Lung (tissue), 12 donors: ENCODE results near the gene AGAP1. TPM values are rescaled to one million over a fixed set of nuclear protein-coding genes. Genes with fewer than 3 reads are reported as not detected.

Source experiments
- ATAC-seq: fragments of 200-7000 bp; cut with Tn5 transposase; one replicate; pipeline ENCODE4 v1.9.1; 2020; ENCODE audit warnings: moderate number of reproducible peaks; ENCODE audit not compliant: insufficient read depth, low FRiP score
- DNase-seq, 3 donors: peaks; one replicate each; pipeline ENCODE4 v3.0.0-alpha.2; 2013 to 2017
- H3K27ac ChIP-seq, 2 donors: one replicate each; pipeline ENCODE4 v1.5.1; 2013; ENCODE audit warnings: mild to moderate bottlenecking in 2 of 2, moderate library complexity in 2 of 2, control low read depth in 1 of 2, inconsistent platforms in 1 of 2, low read depth in 1 of 2, low read length in 1 of 2
- H3K27me3 ChIP-seq, 3 donors: one replicate each; pipeline ENCODE4 v1.5.1; 2013; ENCODE audit warnings: low read length in 2 of 3; ENCODE audit not compliant: control insufficient read depth in 3 of 3, insufficient read depth in 3 of 3
- H3K36me3 ChIP-seq, 4 donors: one replicate each; pipeline ENCODE4 v1.5.1; 2013; ENCODE audit warnings: low read length in 4 of 4, mild to moderate bottlenecking in 1 of 4, moderate library complexity in 1 of 4; ENCODE audit not compliant: control insufficient read depth in 4 of 4, insufficient read depth in 4 of 4
- H3K4me1 ChIP-seq, 5 donors: one replicate each; pipeline ENCODE4 v1.5.1; 2013; ENCODE audit warnings: low read length in 5 of 5, mild to moderate bottlenecking in 2 of 5, moderate library complexity in 1 of 5; ENCODE audit not compliant: control insufficient read depth in 5 of 5, insufficient read depth in 5 of 5
- H3K4me3 ChIP-seq: one replicate; pipeline ENCODE4 v1.5.1; 2013; ENCODE audit warnings: mild to moderate bottlenecking, control low read depth, moderate library complexity
- H3K9ac ChIP-seq, 2 donors: one replicate each; pipeline ENCODE4 v1.5.1; 2013; ENCODE audit warnings: low read length in 2 of 2, control low read depth in 1 of 2; ENCODE audit not compliant: insufficient read depth in 1 of 2
- H3K9me3 ChIP-seq, 4 donors: one replicate each; pipeline ENCODE4 v1.5.1; 2013; ENCODE audit warnings: low read length in 3 of 4, mild to moderate bottlenecking in 1 of 4, moderate library complexity in 1 of 4; ENCODE audit not compliant: control insufficient read depth in 4 of 4, insufficient read depth in 3 of 4
- WGBS, 2 donors: extraction: QIAGEN DNeasy Blood & Tissue Kit; methylation state at CpG; one replicate each; pipeline ENCODE4 v1.1.7; 2013; 5-methylcytosine and 5-hydroxymethylcytosine counted together
- polyA plus RNA-seq, 2 donors: library from polyadenylated mRNA; stranded (reverse); fragments of 200-250 nt; gene quantifications; one replicate each; pipeline ENCODE4 v1.2.1, GENCODE V29; 2013
- total RNA-seq, 2 donors: library from RNA; depleted of rRNA in 1 of 2; stranded (reverse); fragments of >200 nt in 1 of 2; gene quantifications; one replicate each; pipeline ENCODE4 v1.2.1, GENCODE V29; 2014 to 2021
- TF ChIP-seq, protein P1 (sequence below): IDR thresholded peaks from 2 replicates; pipeline ENCODE4 v1.5.1; 2012; ENCODE audit warnings: mild to moderate bottlenecking; ENCODE audit errors: control extremely low read depth, extremely low read depth
- donor health status: control.
- donor health status: control.
- donor health status: Bipolar disorder and iron deficiency.
- donor health status: healthy.
- donor health status: DM: yes; HTN: yes; CAD: no.

AGAP1 gene
- total and polyA plus RNA-seq, 4 donors = 6.6 to 39.4 (median 20.2) TPM

DNA sequence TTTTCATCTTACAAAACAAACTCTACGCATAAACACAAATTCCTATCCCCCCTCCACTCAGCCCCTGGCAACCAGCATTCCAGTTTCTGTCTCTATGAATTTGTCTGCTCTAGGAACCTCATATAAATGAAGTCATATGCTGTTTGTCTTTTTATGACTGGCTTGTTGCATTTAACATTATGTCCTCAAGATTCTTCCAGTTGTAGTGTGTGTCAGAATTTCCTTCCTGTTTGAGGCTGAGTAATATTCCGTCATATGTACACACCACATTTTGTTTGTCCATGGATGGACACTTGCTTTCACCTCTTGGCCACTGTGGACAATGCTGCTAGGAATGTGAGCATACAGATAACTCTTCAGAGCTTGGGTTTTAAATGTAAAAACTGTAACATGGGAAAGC lies 402.2 kb downstream of the AGAP1 start:
- WGBS, 2 donors = 88 to 89% methylated on average over 2 of the region's 2 CpGs
- Histone ChIP-seq H3K27me3 (no peaks in the 10 kb centered on the region), H3K4me3 (no peak overlapping the region), H3K9me3 (peaks cover 0 to 7% (median 0%) of the 10 kb centered on the region in 4 donors), H3K4me1 (peaks cover 0 to 1% (median 0%) of the 10 kb centered on the region in 5 donors), H3K36me3 (peaks cover 0 to 9% (median 8%) of the 10 kb centered on the region in 4 donors), H3K9ac (no peak overlapping the region), H3K27ac (no peak overlapping the region)
- TF ChIP-seq, protein P1, sequence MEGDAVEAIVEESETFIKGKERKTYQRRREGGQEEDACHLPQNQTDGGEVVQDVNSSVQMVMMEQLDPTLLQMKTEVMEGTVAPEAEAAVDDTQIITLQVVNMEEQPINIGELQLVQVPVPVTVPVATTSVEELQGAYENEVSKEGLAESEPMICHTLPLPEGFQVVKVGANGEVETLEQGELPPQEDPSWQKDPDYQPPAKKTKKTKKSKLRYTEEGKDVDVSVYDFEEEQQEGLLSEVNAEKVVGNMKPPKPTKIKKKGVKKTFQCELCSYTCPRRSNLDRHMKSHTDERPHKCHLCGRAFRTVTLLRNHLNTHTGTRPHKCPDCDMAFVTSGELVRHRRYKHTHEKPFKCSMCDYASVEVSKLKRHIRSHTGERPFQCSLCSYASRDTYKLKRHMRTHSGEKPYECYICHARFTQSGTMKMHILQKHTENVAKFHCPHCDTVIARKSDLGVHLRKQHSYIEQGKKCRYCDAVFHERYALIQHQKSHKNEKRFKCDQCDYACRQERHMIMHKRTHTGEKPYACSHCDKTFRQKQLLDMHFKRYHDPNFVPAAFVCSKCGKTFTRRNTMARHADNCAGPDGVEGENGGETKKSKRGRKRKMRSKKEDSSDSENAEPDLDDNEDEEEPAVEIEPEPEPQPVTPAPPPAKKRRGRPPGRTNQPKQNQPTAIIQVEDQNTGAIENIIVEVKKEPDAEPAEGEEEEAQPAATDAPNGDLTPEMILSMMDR = no peak
- no peak for DNase-seq
- no peak for ATAC-seq

DNA sequence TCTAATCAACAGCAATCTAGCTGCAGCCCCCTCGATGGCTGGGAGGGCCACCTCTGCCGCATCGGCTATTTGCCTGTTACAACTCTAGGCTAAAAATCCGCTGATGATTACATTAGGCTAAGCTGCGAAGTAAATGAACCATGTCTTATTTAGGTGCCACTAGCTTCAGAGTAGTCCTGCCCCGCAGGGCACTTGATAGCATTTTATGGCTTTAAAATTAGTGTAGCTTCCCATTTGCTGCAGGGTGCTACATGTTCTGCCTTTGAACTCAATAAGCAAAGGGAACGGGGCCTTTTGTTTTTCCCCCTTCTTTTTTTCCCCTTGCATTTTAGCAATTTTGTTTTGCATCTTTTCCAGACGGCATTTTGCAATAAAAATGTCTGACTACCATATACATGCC lies 404.1 kb downstream of the AGAP1 start:
- no peak for ATAC-seq
- Histone ChIP-seq H3K9me3 (peaks cover 0 to 7% (median 0%) of the 10 kb centered on the region in 4 donors), H3K36me3 (peaks cover 0 to 9% (median 6%) of the 10 kb centered on the region in 4 donors), H3K4me3 (no peak overlapping the region), H3K27me3 (no peaks in the 10 kb centered on the region), H3K9ac (no peak overlapping the region), H3K27ac (no peak overlapping the region), H3K4me1 (peaks cover 0 to 1% (median 0%) of the 10 kb centered on the region in 5 donors)
- TF ChIP-seq, protein P1 = no peak
- WGBS, 2 donors = 78 to 89% methylated on average over 8 of the region's 8 CpGs
- no peak for DNase-seq

DNA sequence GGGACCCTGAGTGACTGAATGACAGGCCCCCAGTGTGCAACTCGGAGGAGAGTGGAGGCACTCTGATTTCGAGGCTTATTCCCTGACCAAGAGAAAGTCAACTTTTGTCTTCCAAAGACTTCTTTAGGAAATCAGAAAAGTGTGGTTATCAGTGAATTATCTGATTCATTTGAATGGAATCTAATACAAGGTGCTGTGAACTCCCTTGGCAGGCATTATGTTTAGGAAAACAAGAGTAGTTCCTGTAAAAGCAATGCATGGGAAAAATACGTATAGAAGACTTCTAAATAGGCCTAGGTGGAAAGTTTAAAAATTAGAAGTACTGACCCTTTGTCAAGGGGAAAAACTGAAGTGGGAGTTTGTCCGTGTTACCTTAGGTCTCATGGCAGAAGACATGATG lies 404.9 kb downstream of the AGAP1 start:
- H3K27me3 ChIP-seq = no peaks in the 10 kb centered on the region
- 91 to 93% methylated on average over 4 of the region's 4 CpGs for WGBS, 2 donors

More for the DNA sequence above, 404.9 kb downstream of the AGAP1 start:
- peaks cover 0 to 4% (median 0%) of the 10 kb centered on the region in 4 donors for H3K9me3 ChIP-seq
- ATAC-seq = no peak
- H3K4me1 ChIP-seq = peaks cover 0 to 1% (median 0%) of the 10 kb centered on the region in 5 donors
- TF ChIP-seq, protein P1 = no peak
- H3K9ac ChIP-seq = no peak overlapping the region
- H3K27ac ChIP-seq = no peak overlapping the region
- DNase-seq = no peak
- H3K36me3 ChIP-seq = peaks cover 0 to 9% (median 6%) of the 10 kb centered on the region in 4 donors
- no peak overlapping the region for H3K4me3 ChIP-seq
